Activated CD8-positive, alpha-beta memory T cell treated with anti-CD3 and anti-CD28 coated beads, Interleukin-2, amount 50 U/mL, for 48 hours (primary cell): ENCODE data around the gene RIMS4.
"Not testable (repeated sequence)": the region's sequence is repeated elsewhere in the genome, so short reads cannot be mapped to it uniquely, and the experiment has no call there.

Source experiments
- DNase-seq: peaks from one replicate; pipeline ENCODE4 v3.0.0-alpha.2; 2020

Gene RIMS4

DNA sequence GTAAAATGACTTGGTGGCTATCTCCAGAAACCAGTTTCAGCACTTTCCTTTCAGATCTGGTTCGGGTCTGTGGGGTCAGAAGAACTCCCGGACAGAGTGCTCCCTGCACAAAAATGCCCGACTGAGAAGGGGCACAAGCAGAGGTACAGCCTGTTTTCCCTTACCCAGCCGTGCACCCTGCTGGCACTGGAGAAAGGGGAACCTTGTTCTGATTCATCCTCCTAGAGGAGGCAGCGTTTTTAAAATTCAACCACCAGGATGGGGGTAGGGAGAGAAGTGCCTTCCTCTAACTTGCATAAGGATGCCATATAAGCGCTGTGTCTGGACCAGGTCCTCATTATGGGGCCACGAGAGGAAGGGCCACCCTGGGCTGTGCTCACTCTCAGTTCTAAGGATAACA, 17.6 kb downstream of the RIMS4 start:
- no peak for DNase-seq

DNA sequence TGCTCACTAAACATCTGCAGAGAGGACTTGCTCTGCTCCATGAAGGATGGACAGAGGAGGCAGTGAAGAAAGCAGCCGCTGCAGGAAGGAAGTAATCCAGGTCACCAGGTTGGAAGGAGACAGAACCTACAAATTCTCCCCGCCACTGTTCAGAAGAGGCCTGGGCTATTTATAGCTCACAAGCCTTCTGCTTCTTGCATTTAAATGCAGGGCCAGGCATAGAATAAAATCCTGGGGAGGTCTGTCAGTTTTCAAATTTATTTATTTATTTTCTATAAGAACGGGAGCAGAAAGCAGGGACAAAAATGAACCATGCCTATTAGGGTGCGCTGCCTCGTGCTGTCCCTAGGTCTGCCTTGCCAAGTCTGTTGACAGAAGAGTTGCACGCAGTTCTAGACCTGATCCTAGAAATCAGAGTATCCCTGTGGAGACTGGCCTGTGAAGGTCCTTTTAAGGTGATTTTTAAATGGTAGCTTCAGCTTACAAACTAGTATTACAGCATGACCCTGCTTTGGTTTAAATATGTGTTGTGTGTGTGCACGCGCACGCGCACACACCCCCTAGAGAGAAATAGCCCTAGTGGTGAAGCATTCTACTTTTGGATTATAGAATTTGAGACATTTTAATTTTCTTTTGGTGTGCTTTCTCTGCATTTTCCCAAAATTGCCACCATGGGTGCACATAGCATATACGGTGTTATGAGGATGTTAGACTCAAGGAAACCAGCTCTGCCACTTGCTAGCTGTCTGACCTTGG, 19.5 kb downstream of the RIMS4 start:
- DNase-seq: no peak

DNA sequence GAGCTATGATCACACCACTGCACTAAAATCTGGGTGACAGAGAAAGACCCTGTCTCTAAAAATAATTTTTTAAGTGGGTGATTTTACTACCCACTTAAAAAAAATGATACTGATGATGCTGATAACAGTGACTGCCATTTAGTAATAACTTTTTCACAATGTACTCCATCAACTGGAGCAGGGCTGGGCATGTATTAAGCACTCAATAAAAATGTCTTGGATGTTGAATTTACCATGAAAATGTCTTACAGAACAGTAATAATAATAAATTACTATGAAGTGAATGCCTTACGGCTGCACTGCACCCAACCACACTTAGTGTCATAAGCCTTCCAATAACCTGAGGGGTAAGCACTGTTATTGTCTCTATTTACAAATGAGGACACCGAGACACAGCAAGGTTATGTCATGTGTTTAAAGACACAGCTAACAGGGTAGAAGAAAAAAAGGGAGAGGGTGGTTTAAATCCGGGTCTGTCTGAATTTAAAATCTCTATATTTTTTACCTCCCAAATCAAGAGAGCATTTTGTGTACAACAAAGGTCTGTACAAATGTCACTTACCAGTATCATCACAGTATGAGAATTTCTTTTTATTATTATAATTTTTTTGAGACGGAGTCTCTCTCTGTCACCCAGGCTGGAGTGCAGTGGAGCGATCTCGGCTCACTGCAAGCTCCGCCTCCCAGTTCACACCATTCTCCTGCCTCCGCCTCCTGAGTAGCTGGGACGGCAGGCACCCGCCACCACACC, 21.5 kb downstream of the RIMS4 start:
- no peak for DNase-seq

DNA sequence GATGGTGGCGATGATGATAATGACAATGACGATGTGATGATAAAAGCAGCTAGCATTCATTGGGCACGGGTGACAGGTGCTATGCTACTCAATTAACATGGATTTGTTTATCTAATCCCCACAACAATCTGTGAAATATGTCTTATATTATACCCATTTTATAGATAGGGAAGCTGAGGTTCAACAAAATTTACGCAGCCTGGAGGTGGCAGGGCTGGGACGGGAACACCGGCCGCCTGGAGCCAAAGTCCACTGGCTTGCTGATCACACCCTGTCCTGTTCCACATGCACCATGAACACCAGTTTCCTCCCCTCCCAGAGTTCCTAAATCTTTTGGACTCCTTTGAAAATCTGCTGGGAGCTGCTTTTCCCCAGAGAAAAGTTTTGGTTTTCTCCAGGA, 23.0 kb downstream of the RIMS4 start:
- no peak for DNase-seq

- DNase-seq: no peak
Observed at GRCh38 chr20:44785768-44786167, 24.6 kb downstream of the RIMS4 start.

DNA sequence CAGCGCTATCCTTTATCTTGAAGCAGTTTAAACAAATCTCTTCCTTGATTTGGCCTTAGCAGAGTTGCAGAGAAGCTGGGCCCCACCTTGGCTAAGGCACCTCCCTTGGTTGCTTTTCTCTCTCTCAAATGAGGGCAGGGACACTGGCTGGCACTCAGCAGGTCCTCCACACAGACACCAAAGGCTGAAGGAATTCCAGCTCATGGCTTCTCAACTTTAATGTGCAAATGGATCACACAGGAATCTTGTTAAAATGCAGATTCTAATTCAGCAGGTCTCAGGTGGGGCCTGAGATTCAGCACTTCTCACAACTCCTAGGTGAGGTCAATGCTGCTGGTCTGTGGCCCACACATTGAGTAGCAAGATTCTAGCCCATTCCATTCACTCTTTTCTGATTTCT, 25.7 kb downstream of the RIMS4 start:
- DNase-seq: no peak

- no peak for DNase-seq
Observed at GRCh38 chr20:44781791-44782190, 28.6 kb downstream of the RIMS4 start.

- no peak for DNase-seq
Observed at GRCh38 chr20:44781118-44781517, 29.2 kb downstream of the RIMS4 start.

DNA sequence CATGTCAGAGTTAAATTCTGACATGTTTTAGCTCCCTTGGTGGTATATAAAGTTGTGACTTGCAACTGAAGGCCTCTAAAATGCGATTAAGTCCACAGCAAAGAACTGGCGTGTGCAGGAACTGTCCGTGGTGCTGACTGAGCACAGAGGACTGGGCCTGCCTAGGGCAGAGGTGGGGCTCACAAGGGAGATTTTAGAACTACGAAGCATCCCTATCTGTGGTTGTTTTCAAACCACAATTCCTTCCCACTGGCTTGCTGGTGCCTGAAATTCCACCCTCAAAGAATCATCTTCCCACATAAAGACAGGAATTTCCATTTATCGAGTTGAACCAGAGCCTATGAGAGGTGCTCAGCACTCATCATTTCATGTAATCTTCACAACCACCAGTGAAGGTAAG, 30.1 kb downstream of the RIMS4 start:
- DNase-seq: peak; percentile 75

DNA sequence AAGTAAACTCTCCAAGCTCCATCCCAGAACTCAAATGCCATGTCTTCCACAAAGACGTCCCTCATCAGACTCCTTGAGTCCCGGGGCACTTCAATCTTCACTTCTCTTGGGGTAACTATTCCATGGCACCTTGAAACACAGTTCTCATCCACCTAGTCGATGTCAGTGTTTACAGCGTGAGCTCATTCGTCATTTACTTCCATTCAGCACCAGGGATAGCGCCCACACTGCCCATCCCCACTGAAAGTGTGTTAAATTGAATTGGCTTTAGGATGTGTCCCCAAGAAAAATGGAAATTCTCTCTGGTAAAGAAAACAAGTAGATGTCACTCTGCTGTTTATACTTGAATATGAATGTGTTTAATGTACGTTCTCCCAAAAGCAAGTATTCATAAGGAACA, 33.4 kb downstream of the RIMS4 start:
- DNase-seq: no peak

DNA sequence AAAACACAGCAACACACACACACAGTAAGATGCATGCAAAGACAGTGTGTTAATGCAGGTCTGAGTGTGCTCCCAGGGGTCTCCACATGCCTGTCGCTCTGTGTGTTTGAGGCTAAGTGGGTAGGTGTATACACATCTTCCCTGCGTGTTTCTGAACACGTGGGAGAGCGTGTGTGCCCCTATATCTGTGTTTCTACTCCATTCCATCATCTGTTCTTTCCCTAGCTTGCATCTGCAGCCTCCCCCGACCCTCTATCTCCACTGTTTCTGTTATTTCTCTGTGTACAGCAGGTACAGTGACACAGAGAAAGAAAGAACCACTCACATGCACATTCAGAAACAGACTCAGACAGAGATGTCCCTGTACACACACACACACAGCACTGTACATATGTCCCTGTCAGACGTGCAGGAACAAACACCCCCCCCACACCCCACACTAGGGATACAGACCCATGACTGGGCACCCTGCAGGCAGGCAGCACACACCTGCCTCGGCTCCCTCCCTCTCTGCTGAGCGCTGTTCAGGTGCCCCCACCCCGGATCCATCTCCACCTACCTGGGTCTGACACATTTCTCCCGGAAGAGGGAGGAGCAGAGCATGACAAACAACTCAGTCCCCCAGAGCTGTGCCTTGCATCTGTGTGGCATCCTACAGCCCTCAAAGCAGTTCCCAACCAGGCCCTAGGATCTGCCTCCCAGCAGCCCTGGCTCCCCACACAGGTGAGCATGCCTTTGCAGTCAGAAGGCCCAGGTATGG, 37.1 kb downstream of the RIMS4 start:
- no peak for DNase-seq

GRCh38 chr20:44772636-44773035, 37.7 kb downstream of the RIMS4 start:
- no peak for DNase-seq

DNA sequence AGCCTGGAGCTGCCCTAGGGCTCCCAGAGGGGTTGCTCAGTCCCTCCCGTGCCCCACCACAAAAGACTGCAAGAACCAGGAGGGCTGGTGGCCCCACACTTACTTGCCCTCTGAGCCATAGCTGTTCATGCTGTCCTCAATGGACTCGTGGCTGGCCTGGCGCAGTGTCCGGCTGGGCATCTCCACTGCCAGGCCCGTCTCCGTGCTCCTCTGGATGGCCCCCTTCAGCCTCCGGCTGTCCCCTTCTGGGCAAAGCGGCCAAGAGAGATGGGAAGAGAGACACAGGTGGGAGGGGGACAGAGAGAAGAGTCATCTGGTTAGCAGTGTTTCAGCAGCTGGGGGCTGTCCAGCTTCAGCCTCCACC, 39.2 kb downstream of the RIMS4 start:
- DNase-seq: no peak

- DNase-seq: no peak
Observed at GRCh38 chr20:44770484-44771171, 39.7 kb downstream of the RIMS4 start.

DNA sequence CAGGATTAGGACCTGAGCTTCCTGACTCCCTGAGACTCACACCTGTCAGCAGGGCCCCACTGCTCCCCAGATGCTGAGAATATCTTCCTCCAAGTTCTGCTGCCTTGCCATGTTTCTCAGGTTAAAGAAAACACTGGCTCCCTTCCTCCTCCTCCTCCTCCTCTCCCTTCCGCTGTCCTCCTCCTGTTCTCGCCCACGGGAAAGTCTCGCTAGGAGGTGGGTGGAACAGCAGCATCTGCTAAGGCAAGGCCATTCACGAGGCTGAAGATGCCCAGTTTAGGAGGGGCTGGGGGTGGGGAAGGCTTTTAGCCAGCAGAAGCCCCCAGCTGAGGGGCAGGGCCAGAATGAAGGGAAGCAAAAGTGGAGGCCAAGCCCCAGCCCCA, 40.9 kb downstream of the RIMS4 start:
- no peak for DNase-seq

DNA sequence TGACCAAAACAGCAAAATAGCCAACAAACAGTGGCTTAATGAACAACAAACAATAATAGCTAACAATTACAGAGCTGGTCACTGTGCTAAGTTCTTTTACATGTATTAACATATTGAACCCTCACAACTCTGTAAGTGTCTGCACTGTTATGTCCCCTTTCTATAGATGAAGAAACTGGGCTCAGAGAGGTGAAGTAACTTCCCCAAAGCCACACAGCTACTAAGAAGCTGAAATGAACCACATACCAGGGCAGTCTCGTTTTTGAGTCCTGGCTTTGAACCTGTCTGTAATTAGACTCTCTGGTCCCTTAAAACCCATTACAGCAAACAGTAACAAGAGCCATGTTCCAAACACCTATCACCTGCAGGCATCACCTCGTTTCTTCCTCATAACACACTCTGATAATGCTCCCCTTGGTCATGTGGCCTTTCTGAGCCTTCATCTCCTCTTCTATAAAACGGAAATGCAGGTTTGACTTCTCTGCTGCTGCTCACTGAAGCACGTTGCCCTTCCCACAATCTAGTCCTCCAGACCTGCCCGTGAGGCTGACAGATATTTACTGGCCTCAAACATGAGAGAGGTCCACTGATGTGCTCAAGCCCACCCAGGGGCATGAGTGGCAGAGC, 41.4 kb downstream of the RIMS4 start:
- DNase-seq: no peak

DNA sequence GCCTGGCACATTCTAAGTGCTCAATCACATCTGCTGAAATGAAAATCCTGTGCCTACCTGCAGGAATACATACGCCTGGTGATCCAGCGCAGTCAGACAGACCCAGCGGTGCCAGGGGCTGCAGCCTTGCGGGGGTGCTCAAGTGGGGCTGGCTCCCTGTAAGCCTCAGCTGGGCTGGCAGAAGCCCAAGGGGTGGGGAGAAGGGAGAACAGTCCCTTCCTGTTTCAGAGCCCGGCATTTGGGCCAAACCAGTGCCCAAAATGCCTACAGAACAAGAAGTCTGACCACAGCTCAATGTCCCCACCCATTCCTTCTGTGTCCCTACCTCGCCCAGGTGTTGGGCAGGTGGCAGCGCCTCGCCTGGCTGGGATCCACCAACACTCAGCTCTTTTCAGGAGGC, 42.1 kb downstream of the RIMS4 start:
- no peak for DNase-seq

GRCh38 chr20:44765701-44766347, 44.5 kb downstream of the RIMS4 start:
- no peak for DNase-seq

DNA sequence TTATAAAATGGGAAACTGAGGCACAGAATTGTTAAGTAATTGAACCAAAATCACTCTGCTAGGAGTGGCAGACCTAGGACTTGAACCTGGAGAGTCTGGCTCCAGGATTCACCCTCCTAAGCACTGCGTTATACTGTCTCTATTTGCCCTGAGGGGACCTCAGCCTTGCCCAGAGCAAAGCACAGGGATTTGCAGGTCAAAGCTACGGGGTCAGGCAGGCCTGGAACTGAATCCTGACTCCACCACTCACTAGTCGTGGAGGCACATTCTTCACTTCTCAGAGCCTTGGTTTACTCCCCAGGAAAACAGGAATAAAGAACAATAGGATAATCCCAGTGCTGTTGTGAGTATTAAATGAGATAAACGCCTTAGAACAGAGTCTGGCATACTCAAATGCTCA, 45.3 kb downstream of the RIMS4 start:
- DNase-seq: no peak

DNA sequence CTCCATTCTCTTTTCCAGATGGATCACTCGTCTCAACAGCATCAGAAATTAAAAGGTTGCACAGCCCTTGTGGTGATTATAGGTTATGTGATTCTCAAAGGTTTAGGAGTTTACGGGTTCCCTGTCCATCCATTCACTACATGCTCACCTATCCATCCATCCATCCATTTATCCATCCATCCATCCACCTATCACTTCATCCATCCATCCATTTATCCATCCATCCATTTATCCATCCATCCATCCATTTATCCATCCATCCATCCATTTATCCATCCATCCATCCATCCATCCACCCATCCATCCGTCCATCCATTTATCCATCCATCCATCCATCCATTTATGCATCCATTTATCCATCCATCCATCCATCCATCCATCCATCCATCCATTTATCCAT, 46.5 kb downstream of the RIMS4 start:
- DNase-seq: not testable (repeated sequence)

- no peak for DNase-seq
Observed at GRCh38 chr20:44762466-44763140, 47.7 kb downstream of the RIMS4 start.

- DNase-seq: no peak
Observed at GRCh38 chr20:44761423-44761822, 48.9 kb downstream of the RIMS4 start.
